MM.1S (cell line): Measurements from ENCODE around the gene ZNHIT6.

Experiments
- DNase-seq: peaks from one replicate; pipeline ENCODE4 v3.0.0-alpha.2; 2015
- H2AFZ ChIP-seq: fragments of 300-600 bp; sonication (generic); 2 replicates; pipeline ENCODE4 v1.6.0; 2016; ENCODE audit warnings: antibody characterized with exemption, low read length
- H3F3A ChIP-seq: fragments of 300-600 bp; sonication (generic); 2 replicates; pipeline ENCODE4 v1.6.1; 2016; ENCODE audit warnings: mild to moderate bottlenecking, antibody characterized with exemption, low read length, moderate library complexity, mixed read lengths; ENCODE audit not compliant: insufficient read depth
- H3K27ac ChIP-seq: fragments of 300-600 bp; sonication (generic); 2 replicates; pipeline ENCODE4 v1.5.1; 2016; ENCODE audit warnings: mild to moderate bottlenecking, low read length
- H3K27me3 ChIP-seq: fragments of 300-600 bp; sonication (generic); replicated peaks from 2 replicates; pipeline ENCODE4 v1.6.0; 2016; ENCODE audit warnings: low read length; ENCODE audit not compliant: insufficient read depth
- H3K36me3 ChIP-seq: fragments of 300-600 bp; sonication (generic); replicated peaks from 2 replicates; pipeline ENCODE4 v1.6.1; 2016; ENCODE audit warnings: mild to moderate bottlenecking, low read length, mixed read lengths; ENCODE audit not compliant: insufficient read depth
- H3K4me1 ChIP-seq: fragments of 300-600 bp; sonication (generic); 2 replicates; pipeline ENCODE4 v1.6.1; 2016; ENCODE audit warnings: low read length, mixed read lengths
- H3K4me2 ChIP-seq: fragments of 300-600 bp; sonication (generic); 2 replicates; pipeline ENCODE4 v1.6.0; 2016; ENCODE audit warnings: low read depth, low read length
- H3K4me3 ChIP-seq: fragments of 300-600 bp; sonication (generic); 2 replicates; pipeline ENCODE4 v1.5.1; 2016; ENCODE audit warnings: low read length, mixed read lengths
- H3K79me2 ChIP-seq: fragments of 300-600 bp; sonication (generic); 2 replicates; pipeline ENCODE4 v1.6.1; 2016; ENCODE audit warnings: mixed run types, low read length, mixed read lengths
- H3K9ac ChIP-seq: fragments of 300-600 bp; sonication (generic); 2 replicates; pipeline ENCODE4 v1.6.1; 2016; ENCODE audit warnings: low read length, mixed read lengths
- H3K9me2 ChIP-seq: fragments of 300-600 bp; sonication (generic); replicated peaks from 2 replicates; pipeline ENCODE4 v1.6.1; 2016; ENCODE audit warnings: mild to moderate bottlenecking, low read length, mixed read lengths; ENCODE audit not compliant: insufficient read depth
- H3K9me3 ChIP-seq: fragments of 300-600 bp; sonication (generic); replicated peaks from 2 replicates; pipeline ENCODE4 v1.6.1; 2016; ENCODE audit warnings: mild to moderate bottlenecking, low read length, mixed read lengths; ENCODE audit not compliant: insufficient read depth
- H4K20me1 ChIP-seq: fragments of 300-600 bp; sonication (generic); 2 replicates; pipeline ENCODE4 v1.6.1; 2016; ENCODE audit warnings: mild to moderate bottlenecking, low read length, moderate library complexity, mixed read lengths; ENCODE audit not compliant: insufficient read depth
- EZH2 ChIP-seq: fragments of 300-600 bp; sonication (generic); optimal IDR thresholded peaks from 2 replicates; pipeline ENCODE3; 2017; ENCODE audit warnings: low read depth, mild to moderate bottlenecking, antibody characterized with exemption, low read length, mixed read lengths
- EZH2phosphoT487 ChIP-seq: fragments of 300-600 bp; sonication (generic); IDR thresholded peaks from 2 replicates; pipeline ENCODE4 v1.6.1; 2018; ENCODE audit warnings: antibody characterized with exemption, low read length
- TF ChIP-seq, protein P1 (sequence below): fragments of 300-600 bp; sonication (generic); IDR thresholded peaks from 2 replicates; pipeline ENCODE4 v1.5.1; 2016; ENCODE audit warnings: antibody characterized with exemption, low read length, mixed read lengths

Gene ZNHIT6

DNA sequence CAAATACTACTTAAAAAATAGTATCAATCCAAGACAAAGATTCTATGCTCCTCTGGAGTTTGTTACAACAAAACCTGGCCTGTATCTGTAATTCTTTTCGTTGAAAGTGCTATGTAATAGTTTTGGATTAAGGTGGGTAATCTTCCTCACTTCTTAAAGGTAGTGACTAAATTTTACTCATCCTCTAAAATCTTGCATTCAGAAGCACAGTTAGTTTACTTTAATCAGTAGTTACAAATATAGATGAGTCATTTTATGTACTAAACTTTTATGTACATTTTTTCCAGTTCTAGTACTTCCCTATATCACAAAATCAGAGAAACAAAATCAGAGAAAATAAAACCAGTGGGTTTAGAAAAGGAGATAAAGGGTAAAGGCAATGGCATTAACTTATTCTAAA is 51.3 kb downstream of the ZNHIT6 start:
- Histone ChIP-seq H3K27ac (no peak overlapping the region), H3K36me3 (no peaks in the 10 kb centered on the region), H3K4me1 (no peaks in the 10 kb centered on the region)

DNA sequence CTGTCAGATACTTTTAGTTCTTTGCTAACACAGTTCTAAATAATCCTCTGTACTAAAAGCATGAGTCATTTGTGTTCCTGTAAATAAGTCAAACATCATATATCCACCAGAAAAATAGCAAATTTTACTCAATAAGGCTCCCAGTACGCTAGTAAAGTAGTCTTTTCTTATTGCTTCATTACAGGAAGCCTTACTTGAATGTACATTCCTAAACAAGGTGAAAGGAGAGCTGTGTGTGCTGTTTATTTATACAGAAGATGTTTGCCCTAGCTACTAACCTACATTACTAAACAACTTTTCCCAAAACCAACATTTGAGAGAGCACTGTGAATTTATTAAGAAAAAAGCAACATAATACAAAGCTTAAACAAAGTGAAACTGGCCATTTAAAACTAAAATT is 52.0 kb downstream of the ZNHIT6 start:
- no peak for DNase-seq

More for the DNA sequence above, 51.3 kb downstream of the ZNHIT6 start:
- no peak for DNase-seq
- no peaks in the 10 kb centered on the region for H3K79me2 ChIP-seq
- no peaks in the 10 kb centered on the region for H3F3A ChIP-seq
- no peaks in the 10 kb centered on the region for H3K27me3 ChIP-seq
- H3K9me3 ChIP-seq: no peaks in the 10 kb centered on the region
- no peak overlapping the region for H2AFZ ChIP-seq
- no peak overlapping the region for H3K4me3 ChIP-seq
- TF ChIP-seq EZH2: no peak
- H3K9ac ChIP-seq: no peak overlapping the region
- H3K4me2 ChIP-seq: no peak overlapping the region
- H3K9me2 ChIP-seq: no peaks in the 10 kb centered on the region
- no peaks in the 10 kb centered on the region for H4K20me1 ChIP-seq

DNA sequence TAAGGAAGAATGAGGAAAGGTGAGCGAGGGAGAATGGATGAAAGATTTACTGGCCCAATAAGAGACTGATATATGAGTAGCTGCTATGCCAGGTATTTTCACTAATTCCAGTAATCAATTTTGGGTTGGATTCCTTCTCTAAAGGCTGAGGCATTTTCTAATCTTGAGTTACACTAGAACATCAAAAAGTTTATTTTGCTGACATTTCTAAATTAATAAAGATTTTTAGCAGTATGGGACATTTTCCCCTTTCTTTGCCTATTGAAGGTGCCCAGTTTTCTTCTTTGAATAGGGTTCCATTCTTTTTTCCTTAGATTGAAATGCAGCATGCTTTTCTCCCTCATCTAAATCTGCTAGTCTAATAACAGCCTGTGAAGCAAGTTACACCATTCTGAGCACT is 52.9 kb downstream of the ZNHIT6 start:
- H4K20me1 ChIP-seq: no peaks in the 10 kb centered on the region
- H3K9ac ChIP-seq: no peak overlapping the region
- H3K9me3 ChIP-seq: no peaks in the 10 kb centered on the region
- H3K79me2 ChIP-seq: no peaks in the 10 kb centered on the region
- H3K36me3 ChIP-seq: no peaks in the 10 kb centered on the region; the same call in 1 of the 2 replicates
- no peak overlapping the region for H2AFZ ChIP-seq
- no peak overlapping the region for H3K4me3 ChIP-seq
- no peak overlapping the region for H3K27ac ChIP-seq
- DNase-seq: no peak
- TF ChIP-seq EZH2 (no peak), EZH2phosphoT487 (no peak)
- TF ChIP-seq, protein P1, sequence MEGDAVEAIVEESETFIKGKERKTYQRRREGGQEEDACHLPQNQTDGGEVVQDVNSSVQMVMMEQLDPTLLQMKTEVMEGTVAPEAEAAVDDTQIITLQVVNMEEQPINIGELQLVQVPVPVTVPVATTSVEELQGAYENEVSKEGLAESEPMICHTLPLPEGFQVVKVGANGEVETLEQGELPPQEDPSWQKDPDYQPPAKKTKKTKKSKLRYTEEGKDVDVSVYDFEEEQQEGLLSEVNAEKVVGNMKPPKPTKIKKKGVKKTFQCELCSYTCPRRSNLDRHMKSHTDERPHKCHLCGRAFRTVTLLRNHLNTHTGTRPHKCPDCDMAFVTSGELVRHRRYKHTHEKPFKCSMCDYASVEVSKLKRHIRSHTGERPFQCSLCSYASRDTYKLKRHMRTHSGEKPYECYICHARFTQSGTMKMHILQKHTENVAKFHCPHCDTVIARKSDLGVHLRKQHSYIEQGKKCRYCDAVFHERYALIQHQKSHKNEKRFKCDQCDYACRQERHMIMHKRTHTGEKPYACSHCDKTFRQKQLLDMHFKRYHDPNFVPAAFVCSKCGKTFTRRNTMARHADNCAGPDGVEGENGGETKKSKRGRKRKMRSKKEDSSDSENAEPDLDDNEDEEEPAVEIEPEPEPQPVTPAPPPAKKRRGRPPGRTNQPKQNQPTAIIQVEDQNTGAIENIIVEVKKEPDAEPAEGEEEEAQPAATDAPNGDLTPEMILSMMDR: no peak
- H3K9me2 ChIP-seq: no peaks in the 10 kb centered on the region
- H3K4me2 ChIP-seq: no peak overlapping the region
- no peaks in the 10 kb centered on the region for H3K27me3 ChIP-seq
- H3F3A ChIP-seq: no peaks in the 10 kb centered on the region
- no peaks in the 10 kb centered on the region for H3K4me1 ChIP-seq

More for the DNA sequence above, 52.0 kb downstream of the ZNHIT6 start:
- no peaks in the 10 kb centered on the region; the same call in 1 of the 2 replicates for H3K36me3 ChIP-seq
- H4K20me1 ChIP-seq: no peaks in the 10 kb centered on the region
- H2AFZ ChIP-seq: no peak overlapping the region
- no peak overlapping the region for H3K4me2 ChIP-seq
- no peaks in the 10 kb centered on the region for H3F3A ChIP-seq
- H3K27me3 ChIP-seq: no peaks in the 10 kb centered on the region
- no peaks in the 10 kb centered on the region for H3K79me2 ChIP-seq
- no peaks in the 10 kb centered on the region for H3K4me1 ChIP-seq
- no peaks in the 10 kb centered on the region for H3K9me2 ChIP-seq
- no peaks in the 10 kb centered on the region for H3K9me3 ChIP-seq
- H3K4me3 ChIP-seq: no peak overlapping the region
- no peak overlapping the region for H3K27ac ChIP-seq
- TF ChIP-seq, protein P1: no peak
- no peak for TF ChIP-seq EZH2
- no peak for TF ChIP-seq EZH2phosphoT487
- no peak overlapping the region for H3K9ac ChIP-seq

DNA sequence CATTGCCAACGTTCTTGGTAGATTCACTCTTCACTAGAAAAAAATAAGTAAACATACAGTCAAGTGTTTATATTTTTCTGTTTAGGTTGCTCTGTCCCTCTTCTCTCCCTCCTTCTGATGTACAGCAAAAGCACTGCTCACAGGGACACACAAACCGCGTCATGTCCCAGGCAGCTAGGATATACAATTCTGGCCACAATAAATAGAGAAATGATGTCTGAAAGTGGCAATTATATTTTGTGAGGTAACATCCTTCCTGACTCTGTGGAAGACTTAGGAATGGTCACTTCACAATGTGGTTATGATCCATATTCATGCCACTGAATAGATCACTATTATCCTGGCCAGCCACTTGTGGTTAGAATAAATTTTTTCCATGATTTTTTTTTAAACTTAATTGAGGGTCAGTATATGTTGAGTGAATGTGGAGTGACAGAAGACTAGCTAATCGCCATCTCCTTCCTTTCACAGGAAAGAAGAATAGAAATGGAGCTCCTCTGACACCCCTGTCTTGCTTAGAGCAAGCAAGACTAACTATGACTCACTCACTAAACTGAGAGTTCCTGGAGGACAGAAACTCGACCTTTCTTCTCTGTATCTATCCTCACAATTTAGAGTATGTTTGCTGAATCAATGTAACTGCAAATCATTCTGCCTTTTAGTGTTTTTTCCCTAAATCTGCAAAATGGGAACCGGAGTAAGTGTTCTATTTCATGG is 54.0 kb downstream of the ZNHIT6 start:
- Histone ChIP-seq H3K4me2 (no peak overlapping the region), H4K20me1 (no peaks in the 10 kb centered on the region)
- no peak for DNase-seq

More for the DNA sequence above, 54.0 kb downstream of the ZNHIT6 start:
- no peaks in the 10 kb centered on the region for H3K27me3 ChIP-seq
- H2AFZ ChIP-seq: no peak overlapping the region
- no peaks in the 10 kb centered on the region for H3K9me2 ChIP-seq
- no peaks in the 10 kb centered on the region for H3F3A ChIP-seq
- H3K4me1 ChIP-seq: no peaks in the 10 kb centered on the region
- no peaks in the 10 kb centered on the region; the same call in 1 of the 2 replicates for H3K36me3 ChIP-seq
- no peak overlapping the region for H3K9ac ChIP-seq
- no peaks in the 10 kb centered on the region for H3K9me3 ChIP-seq
- H3K79me2 ChIP-seq: no peaks in the 10 kb centered on the region
- TF ChIP-seq EZH2phosphoT487 (no peak), EZH2 (no peak)
- TF ChIP-seq, protein P1: no peak
- H3K4me3 ChIP-seq: no peak overlapping the region
- H3K27ac ChIP-seq: no peak overlapping the region
